Measurements from ENCODE around the gene NDUFS7. TPM values are rescaled to one million over a fixed set of nuclear protein-coding genes. Genes with fewer than 3 reads are reported as not detected.

Gene NDUFS7
- total and polyA plus RNA-seq, 2 donors (not counting 3 experiments of a cell fraction or from before 2014, with no cell fraction given) = 101 to 224 TPM

- FAIRE-seq (no peak), DNase-seq (ENCODE audit: low read depth, low spot score) (no peak)
- H4K20me1 ChIP-seq (replicated peaks; ENCODE audit: control insufficient read depth, extremely low read depth, insufficient read depth, low read length) = no peaks in the 10 kb centered on the region
- no peak for TF ChIP-seq MAX (IDR thresholded peaks at IDR 0.05; ENCODE audit: insufficient read depth, insufficient read length)
- no peak for TF ChIP-seq MYC (IDR thresholded peaks at IDR 0.05; ENCODE audit: low read depth, low read length)
- TF ChIP-seq POLR2A (IDR thresholded peaks at IDR 0.05; ENCODE audit: low read depth, low read length) = no peak
- no peak for TF ChIP-seq CTCF (IDR thresholded peaks at IDR 0.05; ENCODE audit: extremely low read depth in 1 of 2, insufficient read depth in 1 of 2, low read depth in 1 of 2, low read length in 2 of 2)
- no peak for TF ChIP-seq JUN (IDR thresholded peaks at IDR 0.05; ENCODE audit: borderline replicate concordance, insufficient read depth, insufficient read length, low read depth)
- no peak for TF ChIP-seq POLR2AphosphoS5 (IDR thresholded peaks at IDR 0.05; ENCODE audit: insufficient read depth, low read depth, low read length)
- no peak for TF ChIP-seq FOS (IDR thresholded peaks at IDR 0.05; ENCODE audit: borderline replicate concordance, insufficient read depth, low read length)
- no peak for TF ChIP-seq EZH2 (IDR thresholded peaks at IDR 0.05; ENCODE audit: borderline replicate concordance, low read depth, low read length, severe bottlenecking)
- no peak for TF ChIP-seq GATA2 (IDR thresholded peaks at IDR 0.05; ENCODE audit: insufficient read depth, insufficient read length, low read depth, low read length)
- H3K9ac ChIP-seq (replicated peaks; ENCODE audit: extremely low read depth, insufficient read depth, low read length) = no peak overlapping the region
- H3K36me3 ChIP-seq (ENCODE audit: control insufficient read depth in 2 of 2, extremely low read depth in 1 of 2, insufficient read depth in 2 of 2, low read length in 2 of 2) = peaks cover under 1 to 19% of the 10 kb centered on the region in 2 experiments
- H3K4me2 ChIP-seq (ENCODE audit: insufficient read depth, low read length) = no peak overlapping the region
- H3K9me1 ChIP-seq (replicated peaks; ENCODE audit: control insufficient read depth, extremely low read depth, insufficient read depth, low read length) = no peaks in the 10 kb centered on the region
- H3K79me2 ChIP-seq (ENCODE audit: control insufficient read depth, insufficient read depth, low read length) = peaks cover 10% of the 10 kb centered on the region
- H3K27ac ChIP-seq (ENCODE audit: insufficient read depth, low read depth, low read length) = no peak overlapping the region
- dilution Hi-C loops (cut with MboI; ENCODE audit: extremely low pct_ligation_motif_present, low sequenced_read_pairs) (no loop called here), intact Hi-C loops (cut with micrococcal nuclease) (no loop called here)
- H3K9me3 ChIP-seq (replicated peaks; ENCODE audit: control insufficient read depth, insufficient read depth, low read length) = no peaks in the 10 kb centered on the region
- CTCF ChIA-PET = interaction anchor here (0.8 kb wide), 1 partner anchor 40 kb away, joined by 3 read pairs; no protein-coding TSS in a partner anchor
- H3K27me3 ChIP-seq (ENCODE audit: control insufficient read depth in 2 of 2, insufficient read depth in 2 of 2, low read length in 2 of 2) = no peaks in the 10 kb centered on the region
- no peak overlapping the region for H3K4me3 ChIP-seq (replicated peaks in 1 of 3; ENCODE audit: insufficient read depth in 1 of 3, low read depth in 1 of 3, low read length in 3 of 3)
- H2AFZ ChIP-seq (ENCODE audit: low read depth, low read length) = no peak overlapping the region
- H3K4me1 ChIP-seq (ENCODE audit: control insufficient read depth, extremely low read depth, insufficient read depth, low read length) = peaks cover 7% of the 10 kb centered on the region
- POLR2A ChIA-PET = no interaction called here
- BruUV-seq (replicated peaks) = no TSS peak
Observed at GRCh38 chr19:1385816-1386215, 2.1 kb downstream of the NDUFS7 start.
